ENCODE results near the gene SASH1.

DNA sequence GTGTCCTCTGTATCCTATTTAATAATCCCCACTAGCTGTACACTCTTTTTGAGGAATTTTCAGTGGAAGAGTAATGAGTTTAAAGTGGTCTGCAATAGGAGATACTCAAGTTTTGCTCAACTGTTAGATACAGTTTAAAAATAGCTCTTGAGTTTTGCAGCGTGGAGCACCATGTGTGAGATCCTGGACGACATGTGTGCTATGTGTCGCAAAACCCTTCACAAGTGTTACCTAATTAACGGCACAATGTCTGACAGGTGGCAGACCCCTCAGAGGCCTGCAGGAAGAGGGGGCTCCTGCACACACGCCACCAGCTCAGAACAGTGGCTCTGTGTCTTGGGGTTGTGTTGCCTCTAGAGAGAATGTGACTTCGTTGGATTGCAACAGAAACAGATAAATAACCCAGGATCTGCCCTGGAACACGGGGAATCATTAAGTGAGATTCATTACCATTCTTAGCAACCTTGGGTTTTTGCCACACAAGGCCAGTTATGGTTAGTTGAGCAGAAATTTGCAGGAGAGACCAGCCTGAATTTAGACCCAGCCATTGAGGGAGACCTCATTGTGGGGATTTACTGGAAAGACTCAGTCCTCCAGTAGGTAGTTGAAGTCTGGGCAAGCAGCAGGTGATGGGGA, 73.8 kb downstream of the SASH1 start:
- TF ChIP-seq, protein P1, sequence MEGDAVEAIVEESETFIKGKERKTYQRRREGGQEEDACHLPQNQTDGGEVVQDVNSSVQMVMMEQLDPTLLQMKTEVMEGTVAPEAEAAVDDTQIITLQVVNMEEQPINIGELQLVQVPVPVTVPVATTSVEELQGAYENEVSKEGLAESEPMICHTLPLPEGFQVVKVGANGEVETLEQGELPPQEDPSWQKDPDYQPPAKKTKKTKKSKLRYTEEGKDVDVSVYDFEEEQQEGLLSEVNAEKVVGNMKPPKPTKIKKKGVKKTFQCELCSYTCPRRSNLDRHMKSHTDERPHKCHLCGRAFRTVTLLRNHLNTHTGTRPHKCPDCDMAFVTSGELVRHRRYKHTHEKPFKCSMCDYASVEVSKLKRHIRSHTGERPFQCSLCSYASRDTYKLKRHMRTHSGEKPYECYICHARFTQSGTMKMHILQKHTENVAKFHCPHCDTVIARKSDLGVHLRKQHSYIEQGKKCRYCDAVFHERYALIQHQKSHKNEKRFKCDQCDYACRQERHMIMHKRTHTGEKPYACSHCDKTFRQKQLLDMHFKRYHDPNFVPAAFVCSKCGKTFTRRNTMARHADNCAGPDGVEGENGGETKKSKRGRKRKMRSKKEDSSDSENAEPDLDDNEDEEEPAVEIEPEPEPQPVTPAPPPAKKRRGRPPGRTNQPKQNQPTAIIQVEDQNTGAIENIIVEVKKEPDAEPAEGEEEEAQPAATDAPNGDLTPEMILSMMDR (IDR thresholded peaks at IDR 0.05; ENCODE audit: low read length): no peak
- TF ChIP-seq EZH2 (optimal IDR thresholded peaks at IDR 0.05; ENCODE audit: low read depth, low read length) (no peak), EZH2phosphoT487 (IDR thresholded peaks at IDR 0.05; ENCODE audit: low read length) (no peak)
